ENCODE results near the gene TAF1. TPM values are rescaled to one million over a fixed set of nuclear protein-coding genes. Genes with fewer than 3 reads are reported as not detected.
A peak's percentile ranks its signal among the peaks of the same experiment; 100 is the strongest.

Gene TAF1
- polyA plus RNA-seq, 3 donors, result 4.0 to 19.7 (median 5.2) TPM

DNA sequence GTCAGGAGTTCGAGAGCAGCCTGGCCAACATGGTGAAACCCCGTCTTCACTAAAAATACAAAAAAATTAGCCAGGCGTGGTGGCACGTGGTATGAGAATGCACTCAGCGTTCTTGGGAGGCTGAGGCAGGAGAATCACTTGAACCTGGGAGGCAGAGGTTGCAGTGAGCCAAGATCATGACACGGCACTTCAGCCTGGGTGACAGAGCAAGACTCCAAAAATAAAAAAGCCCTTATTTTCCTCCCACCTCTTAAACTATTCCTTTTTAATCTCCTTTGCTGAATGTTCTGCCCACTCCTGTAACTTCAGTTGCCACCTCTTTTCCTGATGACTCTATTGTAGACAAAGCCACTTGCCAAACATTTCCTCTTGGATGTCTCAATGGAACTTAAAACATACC lies 72.6 kb downstream of the TAF1 start:
- Histone ChIP-seq H4K20me1 (ENCODE audit: insufficient read depth, low read length) (no peaks in the 10 kb centered on the region), H2AFZ (ENCODE audit: insufficient read depth, low read depth, low read length, poor library complexity, severe bottlenecking) (no peak overlapping the region), H3K9me3 (replicated peaks in 1 of 2; ENCODE audit: control insufficient read depth in 1 of 2, insufficient read depth in 1 of 2, low read length in 2 of 2) (no peaks in the 10 kb centered on the region), H3K27me3 (ENCODE audit: control insufficient read depth in 2 of 2, insufficient read depth in 2 of 2, low read length in 2 of 2) (no peaks in the 10 kb centered on the region), H3K79me2 (ENCODE audit: insufficient read depth, low read length) (no peaks in the 10 kb centered on the region), H3K4me2 (replicated peaks; ENCODE audit: extremely low read depth, low read length, poor library complexity, severe bottlenecking) (no peak overlapping the region), H3K4me1 (ENCODE audit: control insufficient read depth in 1 of 2, insufficient read depth in 2 of 2, low read length in 2 of 2) (peaks cover 0 to 3% of the 10 kb centered on the region in 2 donors), H3K27ac (ENCODE audit: low read depth in 1 of 2, low read length in 2 of 2) (no peak overlapping the region), H3K4me3 (replicated peaks in 1 of 3; ENCODE audit: low read depth in 2 of 3, low read length in 3 of 3) (no peak overlapping the region), H3K9ac (ENCODE audit: insufficient read depth, low read length, poor library complexity, severe bottlenecking) (no peak overlapping the region), H3K36me3 (replicated peaks in 1 of 2; ENCODE audit: control insufficient read depth in 1 of 2, insufficient read depth in 2 of 2, low read length in 2 of 2) (peaks cover 3 to 27% of the 10 kb centered on the region in 2 donors)
- no peak for DNase-seq
- no peak overlapping the region for H3K4me3 Mint-ChIP-seq
- H3K9me3 Mint-ChIP-seq, result peaks cover 0 to 1% (median 0%) of the 10 kb centered on the region in 7 donors
- intact Hi-C loops (cut with micrococcal nuclease), result loop anchor here in 1 of 2 donors (10.0 kb wide), 1 partner anchor 64 kb away; no protein-coding TSS in a partner anchor
- no peak for TF ChIP-seq CTCF (IDR thresholded peaks at IDR 0.05)
- H3K4me1 Mint-ChIP-seq, result peaks cover 12% of the 10 kb centered on the region
- peaks cover 0 to 12% (median 0%) of the 10 kb centered on the region in 3 donors for H3K27me3 Mint-ChIP-seq (ENCODE audit: low read depth in 3 of 3)
- H3K36me3 Mint-ChIP-seq, result peaks cover 25 to 30% of the 10 kb centered on the region in 2 donors
- H3K27ac Mint-ChIP-seq, result peak overlapping the region in 2 of 7 donors; percentile 40 to 84
- no CpG with 5 or more reads among the region's 6 CpGs for WGBS (ENCODE audit: insufficient coverage)

DNA sequence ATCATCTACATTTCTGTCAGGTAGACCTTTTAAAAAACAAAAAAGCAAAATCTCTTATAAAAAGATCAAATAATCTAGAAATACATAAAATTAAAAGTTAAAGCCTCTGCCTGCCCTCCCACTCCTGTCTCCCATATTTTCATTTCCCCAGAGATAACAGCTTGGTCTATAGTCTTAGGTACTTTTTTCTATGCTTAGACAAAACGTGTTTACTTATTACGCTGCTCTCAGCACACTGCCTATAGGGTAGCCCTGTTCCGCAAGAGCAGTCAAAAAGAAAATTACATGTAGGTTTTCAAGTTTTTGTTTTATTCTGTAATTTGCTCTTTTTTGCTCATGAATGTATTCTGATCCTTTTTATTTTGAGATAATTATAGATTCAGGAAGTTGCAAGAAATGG lies 73.3 kb downstream of the TAF1 start:
- H3K4me1 ChIP-seq (ENCODE audit: control insufficient read depth in 1 of 2, insufficient read depth in 2 of 2, low read length in 2 of 2), result peaks cover 0 to 3% of the 10 kb centered on the region in 2 donors
- H3K36me3 ChIP-seq (replicated peaks in 1 of 2; ENCODE audit: control insufficient read depth in 1 of 2, insufficient read depth in 2 of 2, low read length in 2 of 2), result peaks cover 8 to 26% of the 10 kb centered on the region in 2 donors
- no peak overlapping the region for H3K4me3 Mint-ChIP-seq
- no peak overlapping the region for H3K4me2 ChIP-seq (replicated peaks; ENCODE audit: extremely low read depth, low read length, poor library complexity, severe bottlenecking)
- no peak for TF ChIP-seq CTCF (IDR thresholded peaks at IDR 0.05)
- H3K79me2 ChIP-seq (ENCODE audit: insufficient read depth, low read length), result no peaks in the 10 kb centered on the region
- H3K9me3 ChIP-seq (replicated peaks in 1 of 2; ENCODE audit: control insufficient read depth in 1 of 2, insufficient read depth in 1 of 2, low read length in 2 of 2), result no peaks in the 10 kb centered on the region
- H3K9me3 Mint-ChIP-seq, result peaks cover 0 to 7% (median 0%) of the 10 kb centered on the region in 7 donors
- no peak overlapping the region for H3K4me3 ChIP-seq (replicated peaks in 1 of 3; ENCODE audit: low read depth in 2 of 3, low read length in 3 of 3)
- WGBS (ENCODE audit: insufficient coverage), result no CpG with 5 or more reads among the region's 3 CpGs
- peaks cover 23 to 35% of the 10 kb centered on the region in 2 donors for H3K36me3 Mint-ChIP-seq
- H3K9ac ChIP-seq (ENCODE audit: insufficient read depth, low read length, poor library complexity, severe bottlenecking), result no peak overlapping the region
- no peaks in the 10 kb centered on the region for H3K27me3 ChIP-seq (ENCODE audit: control insufficient read depth in 2 of 2, insufficient read depth in 2 of 2, low read length in 2 of 2)
- no peaks in the 10 kb centered on the region for H4K20me1 ChIP-seq (ENCODE audit: insufficient read depth, low read length)
- peak overlapping the region in 3 of 7 donors; percentile 19 to 84 (median 26) for H3K27ac Mint-ChIP-seq
- intact Hi-C loops (cut with micrococcal nuclease), result loop anchor here in 1 of 2 donors (10.0 kb wide), 1 partner anchor 65 kb away; no protein-coding TSS in a partner anchor
- no peak overlapping the region for H2AFZ ChIP-seq (ENCODE audit: insufficient read depth, low read depth, low read length, poor library complexity, severe bottlenecking)
- no peak overlapping the region for H3K27ac ChIP-seq (ENCODE audit: low read depth in 1 of 2, low read length in 2 of 2)
- peaks cover 12% of the 10 kb centered on the region for H3K4me1 Mint-ChIP-seq
- peaks cover 0 to 12% (median 0%) of the 10 kb centered on the region in 3 donors for H3K27me3 Mint-ChIP-seq (ENCODE audit: low read depth in 3 of 3)
- no peak for DNase-seq

Measured in CD14-positive monocyte (primary cell).